NCI-H2029 treated with DMSO at 0.1 percent for 48 hours (cell line): ENCODE results near the gene SPRY4.
A peak's percentile ranks its signal among the peaks of the same experiment; 100 is the strongest.
"Not testable (repeated sequence)": the region's sequence is repeated elsewhere in the genome, so short reads cannot be mapped to it uniquely, and the experiment has no call there.

ENCODE experiments used
- DNase-seq: peaks from one replicate; lab custom pipeline; 2025; lab: John Stamatoyannopoulos, UW

The SPRY4 gene

DNA sequence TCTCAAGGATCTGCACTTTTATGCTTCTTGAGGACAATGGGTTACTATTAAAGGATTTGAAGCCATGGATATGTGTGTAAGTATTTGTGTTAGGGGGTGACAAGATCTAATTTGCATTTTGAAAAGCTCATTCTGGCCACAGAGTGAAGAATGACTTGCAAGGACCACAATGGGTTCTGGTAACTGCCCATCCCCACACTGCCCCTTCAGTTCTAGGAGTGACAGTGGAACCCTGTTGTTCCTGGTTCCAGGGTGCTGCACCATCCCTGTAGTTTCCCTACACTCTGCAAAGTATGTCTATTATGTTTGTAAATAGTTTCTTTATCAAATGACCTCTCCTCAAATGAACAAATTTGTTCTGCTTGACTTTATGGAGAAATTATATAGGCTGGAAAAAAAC is 9.7 kb upstream of the SPRY4 start:
- no peak for DNase-seq

GRCh38 chr5:142333749-142334148 is 8.9 kb upstream of the SPRY4 start:
- DNase-seq = not testable (repeated sequence)

- no peak for DNase-seq
These were observed 5.6 kb upstream of the SPRY4 start for GRCh38 chr5:142330444-142330843.

GRCh38 chr5:142330026-142330425 is 5.2 kb upstream of the SPRY4 start:
- DNase-seq = no peak

DNA sequence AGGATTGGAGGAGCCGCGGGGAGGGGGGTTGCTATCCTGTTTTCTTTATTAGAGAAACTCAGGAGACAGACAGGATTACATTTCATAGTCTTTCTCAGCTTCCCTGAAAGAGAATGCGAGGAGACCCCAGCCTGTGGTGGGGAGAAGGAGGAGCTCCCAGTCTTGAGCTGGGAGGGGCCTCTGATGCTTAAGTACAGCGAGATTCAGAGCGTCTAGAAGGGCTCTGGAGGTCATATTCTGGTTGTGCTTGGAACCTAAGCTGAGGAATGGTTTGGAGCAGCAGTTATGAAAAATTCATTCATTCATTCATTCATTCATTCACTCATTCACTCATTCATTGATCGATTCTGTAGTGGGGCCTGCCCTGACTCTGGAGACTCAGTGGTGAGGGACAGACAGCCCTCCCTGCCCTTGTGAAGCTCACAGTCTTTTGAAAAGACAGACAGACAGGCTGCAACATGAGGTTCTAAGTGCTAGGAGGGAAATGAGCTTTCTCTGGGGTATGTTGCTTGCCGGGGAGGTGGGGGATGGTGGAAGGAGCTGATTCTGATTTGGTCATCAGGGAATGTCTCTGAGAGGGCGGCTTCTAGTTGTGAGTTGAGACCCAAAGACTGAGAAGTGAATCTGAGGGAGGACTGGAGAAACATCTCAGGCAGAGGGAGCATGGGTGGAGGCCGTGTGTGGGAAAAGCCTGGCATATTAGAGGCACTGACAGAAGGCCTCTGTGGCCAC is 2.5 kb upstream of the SPRY4 start:
- DNase-seq = no peak

GRCh38 chr5:142326480-142326938 is 1.7 kb upstream of the SPRY4 start:
- DNase-seq = no peak

GRCh38 chr5:142325725-142326479 is 1.1 kb upstream of the SPRY4 start:
- no peak for DNase-seq

GRCh38 chr5:142324136-142324870 is 518 bp downstream of the SPRY4 start:
- DNase-seq = no peak

DNA sequence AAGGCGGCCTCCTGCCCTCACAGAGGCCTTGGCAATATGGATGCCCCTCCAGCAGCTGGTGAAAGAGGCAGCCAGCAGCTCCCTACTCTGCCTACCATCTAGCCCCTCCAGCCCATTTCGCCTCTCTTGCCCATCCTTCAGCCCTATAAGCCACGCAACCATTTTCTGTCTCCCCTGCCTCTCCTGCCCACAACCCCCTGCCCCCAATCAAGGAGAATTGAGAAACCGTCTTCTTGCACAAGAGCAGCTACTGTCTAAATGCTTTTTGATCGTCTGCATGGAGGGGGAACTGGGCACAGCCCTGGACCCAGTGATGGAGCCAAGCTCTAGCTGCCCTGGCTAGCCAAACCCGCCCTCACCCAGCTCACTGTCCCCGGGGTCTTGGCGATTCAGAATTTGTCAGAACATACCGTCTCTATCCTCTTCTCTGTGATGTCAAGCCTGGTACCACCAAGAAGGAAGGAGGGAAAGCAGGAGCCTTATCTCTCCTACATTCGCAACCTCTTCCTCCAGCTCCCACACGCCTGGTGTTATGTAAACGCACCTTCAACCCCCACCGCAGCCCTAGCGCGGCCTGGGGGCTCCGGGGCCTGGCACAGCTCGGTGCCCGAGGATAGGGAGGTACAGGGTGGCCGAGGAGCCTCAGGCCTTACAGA is 1.2 kb downstream of the SPRY4 start:
- DNase-seq = no peak

GRCh38 chr5:142322747-142323479 is 1.9 kb downstream of the SPRY4 start:
- DNase-seq = no peak

DNA sequence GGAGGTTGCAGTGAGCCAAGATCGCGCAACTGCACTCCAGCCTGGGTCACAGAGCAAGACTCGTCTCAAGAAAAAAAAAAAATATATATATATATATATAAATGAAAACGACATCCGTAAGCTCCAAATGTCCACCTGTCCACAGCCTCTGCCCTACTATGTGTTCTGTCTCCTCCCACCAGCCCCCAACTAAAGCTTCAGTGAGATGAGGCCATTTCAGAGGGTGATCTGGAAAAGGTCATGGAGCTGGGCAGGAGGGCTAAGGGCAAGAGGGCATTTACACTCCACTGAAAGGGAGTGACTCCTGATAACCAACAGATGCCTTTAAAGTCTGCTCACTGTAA is 2.4 kb downstream of the SPRY4 start:
- DNase-seq = no peak

GRCh38 chr5:142320851-142321560 is 3.8 kb downstream of the SPRY4 start:
- no peak for DNase-seq

- DNase-seq = no peak
These were observed 4.4 kb downstream of the SPRY4 start for GRCh38 chr5:142320430-142320738.

GRCh38 chr5:142319560-142320429 is 5.0 kb downstream of the SPRY4 start:
- DNase-seq = no peak

DNA sequence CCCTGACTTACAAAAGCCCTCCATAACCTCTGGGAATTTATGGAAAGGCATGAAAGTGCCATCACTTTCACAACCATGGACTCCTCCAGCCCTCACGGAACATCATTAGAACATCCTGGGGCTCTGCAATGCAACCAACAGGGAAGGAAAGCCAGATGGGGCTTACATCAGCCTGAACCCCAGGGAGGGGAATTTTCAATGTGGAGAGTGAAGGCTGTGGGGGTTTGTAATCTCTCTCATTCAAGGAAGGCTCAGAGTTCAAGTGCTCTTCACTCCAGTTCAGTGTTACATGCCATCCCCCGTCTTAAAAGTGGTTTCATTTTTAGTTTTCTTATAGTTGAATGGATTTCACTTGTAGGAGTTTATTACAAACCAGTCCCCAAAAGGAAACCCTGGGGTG is 5.7 kb downstream of the SPRY4 start:
- DNase-seq = no peak

GRCh38 chr5:142317753-142318152 is 7.1 kb downstream of the SPRY4 start:
- no peak for DNase-seq

DNA sequence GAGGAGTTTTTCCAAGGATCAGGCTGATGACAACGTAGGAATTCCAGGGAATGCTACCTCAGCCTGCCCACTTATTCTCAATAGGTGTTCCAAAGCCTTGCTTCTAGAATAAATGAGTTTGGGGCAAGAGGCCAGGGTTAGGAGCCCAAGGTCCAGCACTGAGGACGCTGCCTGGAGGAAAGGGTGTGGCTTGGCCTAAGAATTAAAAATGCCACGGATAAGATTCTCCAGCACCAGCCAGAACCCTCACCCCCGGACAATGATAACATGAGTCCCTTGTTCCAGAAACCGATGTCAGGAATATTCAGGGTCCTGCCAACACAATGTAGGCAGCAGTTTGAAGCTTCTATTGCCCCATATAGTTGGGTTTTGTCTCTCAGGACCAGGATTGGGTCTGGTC is 7.6 kb downstream of the SPRY4 start:
- DNase-seq = no peak

- no peak for DNase-seq
These were observed 8.1 kb downstream of the SPRY4 start for GRCh38 chr5:142316681-142317080.

DNA sequence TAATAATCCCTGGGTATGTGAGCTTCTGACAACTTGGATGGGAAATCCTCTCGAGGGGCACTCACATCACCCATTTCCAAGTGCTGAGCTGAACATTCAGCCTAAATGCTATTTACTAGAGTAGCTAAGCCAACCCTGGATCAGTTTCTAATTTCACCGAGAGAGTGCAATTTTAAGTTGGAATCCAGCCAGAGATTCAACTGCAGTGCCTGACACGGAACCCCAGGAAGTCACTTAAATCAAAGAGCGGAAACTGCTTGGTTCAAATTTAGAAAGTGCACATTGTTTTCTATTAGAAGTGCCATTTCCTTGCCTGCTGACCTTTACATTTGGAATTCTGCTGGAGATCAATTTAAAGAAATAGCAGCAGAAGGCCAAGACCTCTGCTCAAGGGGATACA is 8.8 kb downstream of the SPRY4 start:
- peak; percentile 74 for DNase-seq
